IMR-90 (cell line): ENCODE results near the gene ETV6. TPM values are rescaled to one million over a fixed set of nuclear protein-coding genes. Genes with fewer than 3 reads are reported as not detected.

Experiments
- ATAC-seq: fragments of 200-7000 bp; cut with Tn5 transposase; 2 replicates; pipeline ENCODE4 v1.9.1; 2020; ENCODE audit warnings: low read depth, mild to moderate bottlenecking, moderate library complexity
- BruUV-seq: library from RNA; stranded (reverse); fragments of 400-500 nt; replicated peaks from 2 replicates; lab custom pipeline; 2021; lab: Mats Ljungman, UMichigan
- CTCF ChIA-PET: fragments of 300-600 bp; formaldehyde crosslinking; extraction: SDS; loops from one replicate; lab custom pipeline; 2021; ENCODE audit warnings: antibody characterized with exemption; lab: Yijun Ruan, JAX
- POLR2A ChIA-PET: fragments of 300-600 bp; sonication (Branson Sonifier 250); formaldehyde crosslinking; loops from one replicate; lab custom pipeline; 2022; ENCODE audit warnings: antibody characterized with exemption; ENCODE audit not compliant: unreplicated experiment; lab: Charles Lee
- DNase-seq: peaks from one replicate; pipeline ENCODE4 v3.0.0; 2013
- H2AFZ ChIP-seq: replicated peaks from 2 replicates; pipeline ENCODE3; 2013; ENCODE audit warnings: low read length, mild to moderate bottlenecking; ENCODE audit not compliant: poor library complexity
- H2AK5ac ChIP-seq: 2 replicates; pipeline ENCODE4 v1.6.1; 2013; ENCODE audit warnings: low read depth, low read length, inconsistent platforms
- H2AK9ac ChIP-seq: replicated peaks from 2 replicates; pipeline ENCODE3; 2013; ENCODE audit warnings: mild to moderate bottlenecking, low read depth, low read length, moderate library complexity; ENCODE audit not compliant: poor library complexity
- H2BK120ac ChIP-seq: 2 replicates; pipeline ENCODE4 v1.6.1; 2013; ENCODE audit warnings: low read depth, low read length, inconsistent platforms
- H2BK15ac ChIP-seq: 3 replicates; pipeline ENCODE4 v1.6.1; 2013; ENCODE audit warnings: low read depth, low read length, inconsistent platforms
- H2BK20ac ChIP-seq: 2 replicates; pipeline ENCODE4 v1.6.1; 2013; ENCODE audit warnings: low read depth, mild to moderate bottlenecking, inconsistent platforms, low read length, moderate library complexity
- H2BK5ac ChIP-seq: 2 replicates; pipeline ENCODE4 v1.6.1; 2013; ENCODE audit warnings: mild to moderate bottlenecking, low read depth, low read length, inconsistent platforms; ENCODE audit not compliant: poor library complexity, severe bottlenecking
- H3K14ac ChIP-seq: replicated peaks from 2 replicates; pipeline ENCODE4 v1.6.1; 2013; ENCODE audit warnings: low read depth, low read length, inconsistent platforms
- H3K18ac ChIP-seq: 2 replicates; pipeline ENCODE4 v1.6.1; 2013; ENCODE audit warnings: low read depth, low read length, control low read depth
- H3K23ac ChIP-seq: 2 replicates; pipeline ENCODE4 v1.6.1; 2013; ENCODE audit warnings: low read depth, low read length, inconsistent platforms
- H3K27ac ChIP-seq: 2 replicates; pipeline ENCODE4 v1.5.1; 2013; ENCODE audit warnings: mild to moderate bottlenecking, control low read depth, low read length; ENCODE audit not compliant: insufficient read depth
- H3K27me3 ChIP-seq: 2 replicates; pipeline ENCODE4 v1.6.1; 2013; ENCODE audit warnings: low read length; ENCODE audit not compliant: control insufficient read depth, insufficient read depth
- H3K36me3 ChIP-seq: 2 replicates; pipeline ENCODE4 v1.6.1; 2013; ENCODE audit warnings: low read length, mixed read lengths; ENCODE audit not compliant: control insufficient read depth, insufficient read depth
- H3K4ac ChIP-seq: 2 replicates; pipeline ENCODE4 v1.6.1; 2013; ENCODE audit warnings: low read depth, low read length, inconsistent platforms
- H3K4me1 ChIP-seq: 2 replicates; pipeline ENCODE4 v1.6.1; 2013; ENCODE audit warnings: low read length, mixed read lengths; ENCODE audit not compliant: control insufficient read depth, insufficient read depth
- H3K4me2 ChIP-seq: 2 replicates; pipeline ENCODE4 v1.6.1; 2013; ENCODE audit warnings: low read depth, mild to moderate bottlenecking, control low read depth, low read length, moderate library complexity
- H3K4me3 ChIP-seq: 2 replicates; pipeline ENCODE4 v1.5.1; 2013; ENCODE audit warnings: low read depth, mild to moderate bottlenecking, control low read depth, low read length, moderate library complexity; ENCODE audit not compliant: insufficient read depth
- H3K56ac ChIP-seq: 2 replicates; pipeline ENCODE4 v1.6.1; 2013; ENCODE audit warnings: low read length, inconsistent platforms; ENCODE audit not compliant: insufficient read depth; ENCODE audit errors: extremely low read depth
- H3K79me1 ChIP-seq, 2 experiments: 2 replicates each; pipeline ENCODE4 v1.6.1; 2013; ENCODE audit warnings: low read length in 2 of 2, inconsistent platforms in 1 of 2, low read depth in 1 of 2
- H3K9ac ChIP-seq: 2 replicates; pipeline ENCODE4 v1.6.1; 2013; ENCODE audit warnings: low read depth, low read length, control low read depth
- H3K9me1 ChIP-seq: 2 replicates; pipeline ENCODE4 v1.6.1; 2013; ENCODE audit warnings: low read length, inconsistent platforms; ENCODE audit not compliant: insufficient read depth
- H3K9me3 ChIP-seq: 2 replicates; pipeline ENCODE4 v1.6.1; 2013; ENCODE audit warnings: low read length; ENCODE audit not compliant: control insufficient read depth, insufficient read depth
- H4K20me1 ChIP-seq: 2 replicates; pipeline ENCODE4 v1.6.1; 2013; ENCODE audit warnings: low read length, inconsistent platforms; ENCODE audit not compliant: insufficient read depth
- H4K5ac ChIP-seq: 2 replicates; pipeline ENCODE4 v1.6.1; 2013; ENCODE audit warnings: mild to moderate bottlenecking, low read depth, low read length, control low read depth
- H4K8ac ChIP-seq, 2 experiments: 2 replicates each; pipeline ENCODE4 v1.6.1; 2013; ENCODE audit warnings: low read depth in 2 of 2, low read length in 2 of 2, control low read depth in 1 of 2, inconsistent platforms in 1 of 2
- H4K91ac ChIP-seq: 2 replicates; pipeline ENCODE4 v1.6.1; 2013; ENCODE audit warnings: low read depth, low read length, inconsistent platforms; ENCODE audit not compliant: insufficient read depth
- CHD1 ChIP-seq: IDR thresholded peaks from 2 replicates; pipeline ENCODE4 v1.6.1; 2012; ENCODE audit warnings: low read depth, low read length, improper control_type of control experiment
- MAFK ChIP-seq: IDR thresholded peaks from 2 replicates; pipeline ENCODE4 v1.6.1; 2012; ENCODE audit warnings: low read depth, low read length, improper control_type of control experiment
- MXI1 ChIP-seq: IDR thresholded peaks from 2 replicates; pipeline ENCODE4 v1.6.1; 2012; ENCODE audit warnings: low read depth, mild to moderate bottlenecking, low read length, moderate library complexity, borderline replicate concordance
- NFE2L2 ChIP-seq: fragments of 150-350 bp; IDR thresholded peaks from 2 replicates; pipeline ENCODE4 v1.6.1; 2016; ENCODE audit warnings: low read depth, mild to moderate bottlenecking, low read length
- SMC3 ChIP-seq: fragments of 150-350 bp; IDR thresholded peaks from 2 replicates; pipeline ENCODE4 v1.6.1; 2016; ENCODE audit warnings: low read depth, mild to moderate bottlenecking, antibody characterized with exemption, low read length, moderate library complexity
- WGBS, 2 experiments: methylation state at CpG; one replicate each; pipeline versions ENCODE4 v1.1.5 to v1.1.7; 2013; ENCODE audit warnings: missing lambda C conversion rate in 2 of 2; ENCODE audit not compliant: insufficient read length in 1 of 2; ENCODE audit errors: extremely low coverage in 2 of 2; 5-methylcytosine and 5-hydroxymethylcytosine counted together
- dilution Hi-C: fragments of 300-500 bp; cut with HindIII; formaldehyde crosslinking; loops from one replicate; pipeline ENCODE4 v1.14.3; 2018; ENCODE audit warnings: low sequenced_read_pairs; ENCODE audit not compliant: unreplicated experiment
- in situ Hi-C: fragments of 300-500 bp; cut with MboI; formaldehyde crosslinking; loops from 3 replicates; pipeline ENCODE4 v1.14.3; 2019; ENCODE audit warnings: low sequenced_read_pairs, inconsistent platforms, mixed read lengths
- intact Hi-C: fragments of 100-400 bp; cut with micrococcal nuclease; formaldehyde crosslinking; loops from 2 replicates; pipeline ENCODE4 v1.10.0; 2022
- polyA plus RNA-seq, 3 experiments: library from polyadenylated mRNA; depleted of rRNA; stranded (reverse); fragments of >200 nt; gene quantifications; 2 replicates each; pipeline ENCODE4 v1.2.3, GENCODE V29; 2012; ENCODE audit warnings: low replicate concordance in 1 of 3
- total RNA-seq: library from RNA; depleted of rRNA; stranded (reverse); fragments of >200 nt; gene quantifications from 2 replicates; pipeline ENCODE4 v1.2.3, GENCODE V29; 2012

ETV6 gene
- total and polyA plus RNA-seq, 2 of the 4 experiments (the other 2 are of a cell fraction): 8.4 to 9.9 TPM

DNA sequence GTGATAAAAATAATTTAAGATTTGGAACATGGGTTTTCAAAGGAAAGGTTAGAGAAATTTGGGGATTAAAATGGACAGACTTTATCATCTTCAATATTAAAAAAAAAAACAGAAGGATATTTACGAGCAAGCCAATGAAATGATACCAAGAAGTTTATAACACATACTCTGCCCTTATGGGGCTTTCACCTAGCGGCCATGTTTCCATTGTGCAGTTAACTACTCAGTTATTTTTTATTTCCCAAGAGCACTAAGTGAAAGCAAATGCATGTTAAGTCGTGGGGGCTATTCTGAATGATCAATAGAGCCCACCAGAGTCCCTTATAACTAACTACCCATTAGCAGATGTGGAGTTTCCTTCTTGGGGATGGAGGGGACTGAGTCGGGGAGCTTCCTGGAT, 53.9 kb downstream of the ETV6 start:
- Histone ChIP-seq H4K91ac (no peak overlapping the region), H3K4me3 (no peak overlapping the region), H3K23ac (no peak overlapping the region), H2AK5ac (no peak overlapping the region), H2BK5ac (no peak overlapping the region), H3K18ac (no peak overlapping the region), H3K27me3 (no peaks in the 10 kb centered on the region), H3K14ac (no peak overlapping the region), H2AK9ac (no peak overlapping the region), H3K56ac (no peak overlapping the region), H3K4me2 (no peak overlapping the region), H3K9ac (no peak overlapping the region), H3K9me3 (no peaks in the 10 kb centered on the region), H3K9me1 (peaks cover 28% of the 10 kb centered on the region), H3K79me1 (peaks cover 22 to 83% of the 10 kb centered on the region in 2 experiments), H4K20me1 (peaks cover 23% of the 10 kb centered on the region; the same call in 1 of the 2 replicates), H3K4me1 (peaks cover 23% of the 10 kb centered on the region), H4K5ac (no peak overlapping the region), H2BK15ac (no peak overlapping the region), H2AFZ (no peak overlapping the region), H2BK20ac (no peak overlapping the region), H3K4ac (no peak overlapping the region), H2BK120ac (no peak overlapping the region), H3K27ac (no peak overlapping the region), H4K8ac (no peak overlapping the region), H3K36me3 (no peaks in the 10 kb centered on the region)
- ATAC-seq: no peak
- TF ChIP-seq MXI1: no peak
- no peak for TF ChIP-seq SMC3
- no peak for TF ChIP-seq MAFK
- no peak for TF ChIP-seq NFE2L2
- no peak for TF ChIP-seq CHD1
- POLR2A ChIA-PET: no interaction called here
- BruUV-seq: no TSS peak
- DNase-seq: no peak
- WGBS, 2 experiments: no CpG with 5 or more reads among the region's 4 CpGs
- CTCF ChIA-PET: interaction anchor here (0.6 kb wide), 1 partner anchor 73 kb away, joined by 3 read pairs; no protein-coding TSS in a partner anchor
- in situ Hi-C loops: loop anchor here (25.0 kb wide), 1 partner anchor 1009 kb away; the partner anchor contains the start of gene CDKN1B
- intact Hi-C loops: no loop called here
- dilution Hi-C loops: no loop called here
